ENCODE data around the gene LIG4.

GRCh38 chr13:108168929-108169328, 46.4 kb downstream of the LIG4 start:
- TF ChIP-seq ZNF473 (tag by site-specific recombination; IDR thresholded peaks at IDR 0.05): no peak
- no peak for TF ChIP-seq CTCF (tag by site-specific recombination; IDR thresholded peaks at IDR 0.05)
- TF ChIP-seq BCL11A (tag by site-specific recombination; IDR thresholded peaks at IDR 0.05; ENCODE audit: low read depth): no peak
- TF ChIP-seq ZNF274 (IDR thresholded peaks at IDR 0.05; ENCODE audit: low read length): no peak
- TF ChIP-seq ZNF274 (tag by site-specific recombination; IDR thresholded peaks at IDR 0.05; ENCODE audit: borderline replicate concordance): no peak
- TF ChIP-seq ZBTB26 (tag by site-specific recombination; optimal IDR thresholded peaks at IDR 0.05): no peak
- no peak for TF ChIP-seq ZNF335 (tag by site-specific recombination; conservative IDR thresholded peaks at IDR 0.05)
- no peak for TF ChIP-seq ELK4 (IDR thresholded peaks at IDR 0.05; ENCODE audit: borderline replicate concordance, low read depth, low read length)

Data from HEK293 (cell line).